ENCODE data around the gene TMEM106A.

DNA sequence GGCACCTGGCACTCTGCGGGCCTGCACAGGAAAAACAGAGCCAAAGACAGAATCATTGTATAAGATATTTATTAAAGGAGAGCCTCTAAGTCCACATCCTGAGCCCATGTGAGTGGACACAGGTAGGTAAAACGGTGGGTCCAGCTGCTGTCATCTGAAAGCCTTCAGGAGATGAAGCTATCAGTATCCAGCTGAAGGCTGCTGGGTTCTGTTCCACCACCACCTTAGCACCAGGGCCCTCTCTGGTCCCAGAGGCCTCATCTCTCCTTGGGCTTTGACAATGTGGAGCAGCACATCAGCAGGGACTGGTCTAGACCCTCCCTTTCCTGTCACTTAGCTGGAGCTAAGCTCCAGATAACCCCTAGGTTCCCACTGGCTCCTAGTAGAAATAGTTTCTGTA is 7.3 kb downstream of the TMEM106A start:
- TF ChIP-seq, protein P1, sequence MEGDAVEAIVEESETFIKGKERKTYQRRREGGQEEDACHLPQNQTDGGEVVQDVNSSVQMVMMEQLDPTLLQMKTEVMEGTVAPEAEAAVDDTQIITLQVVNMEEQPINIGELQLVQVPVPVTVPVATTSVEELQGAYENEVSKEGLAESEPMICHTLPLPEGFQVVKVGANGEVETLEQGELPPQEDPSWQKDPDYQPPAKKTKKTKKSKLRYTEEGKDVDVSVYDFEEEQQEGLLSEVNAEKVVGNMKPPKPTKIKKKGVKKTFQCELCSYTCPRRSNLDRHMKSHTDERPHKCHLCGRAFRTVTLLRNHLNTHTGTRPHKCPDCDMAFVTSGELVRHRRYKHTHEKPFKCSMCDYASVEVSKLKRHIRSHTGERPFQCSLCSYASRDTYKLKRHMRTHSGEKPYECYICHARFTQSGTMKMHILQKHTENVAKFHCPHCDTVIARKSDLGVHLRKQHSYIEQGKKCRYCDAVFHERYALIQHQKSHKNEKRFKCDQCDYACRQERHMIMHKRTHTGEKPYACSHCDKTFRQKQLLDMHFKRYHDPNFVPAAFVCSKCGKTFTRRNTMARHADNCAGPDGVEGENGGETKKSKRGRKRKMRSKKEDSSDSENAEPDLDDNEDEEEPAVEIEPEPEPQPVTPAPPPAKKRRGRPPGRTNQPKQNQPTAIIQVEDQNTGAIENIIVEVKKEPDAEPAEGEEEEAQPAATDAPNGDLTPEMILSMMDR (IDR thresholded peaks at IDR 0.05) = no peak
- TF ChIP-seq POLR2AphosphoS5 (IDR thresholded peaks at IDR 0.05) = no peak

All from esophagus muscularis mucosa (tissue), 3 donors.